Erythroblast (primary cell): ENCODE data around the gene DENND2A.

Source experiments
- GATA1 ChIP-seq: IDR thresholded peaks from 2 replicates; pipeline ENCODE4 v1.6.1; 2011; ENCODE audit warnings: low read depth, mild to moderate bottlenecking, control low read depth, low read length, moderate library complexity
- POLR2A ChIP-seq: IDR thresholded peaks from 2 replicates; pipeline ENCODE4 v1.6.1; 2011; ENCODE audit warnings: mild to moderate bottlenecking, low read length

DNA sequence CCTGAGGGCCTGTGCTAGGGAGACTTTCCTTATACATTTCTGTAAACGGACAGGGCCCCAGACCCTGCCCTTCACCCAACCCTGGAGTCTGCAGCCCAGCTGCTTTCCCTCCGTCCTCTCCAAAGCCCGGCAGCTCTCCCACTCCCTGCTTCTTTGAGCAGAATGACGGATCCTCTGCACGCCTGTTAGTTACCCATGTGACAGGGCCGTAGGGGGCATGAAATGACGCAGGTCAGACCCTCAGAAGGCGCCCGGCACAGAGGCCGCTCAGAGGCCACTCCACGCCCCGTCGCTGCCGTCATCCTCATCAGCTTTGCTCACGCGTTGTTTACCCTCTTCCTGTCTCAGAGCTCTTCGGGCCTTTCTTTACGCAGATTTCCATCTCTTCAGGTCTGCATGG lies 101.2 kb downstream of the DENND2A start:
- no peak for TF ChIP-seq POLR2A
- no peak for TF ChIP-seq GATA1
